ENCODE measurements around the gene HMOX2. TPM values are rescaled to one million over a fixed set of nuclear protein-coding genes. Genes with fewer than 3 reads are reported as not detected.

Gene HMOX2
- total and polyA plus RNA-seq, 2 of the 13 experiments (the other 11 are each of a cell fraction or from before 2014, with no cell fraction given) = 60.3 to 70.4 TPM

DNA sequence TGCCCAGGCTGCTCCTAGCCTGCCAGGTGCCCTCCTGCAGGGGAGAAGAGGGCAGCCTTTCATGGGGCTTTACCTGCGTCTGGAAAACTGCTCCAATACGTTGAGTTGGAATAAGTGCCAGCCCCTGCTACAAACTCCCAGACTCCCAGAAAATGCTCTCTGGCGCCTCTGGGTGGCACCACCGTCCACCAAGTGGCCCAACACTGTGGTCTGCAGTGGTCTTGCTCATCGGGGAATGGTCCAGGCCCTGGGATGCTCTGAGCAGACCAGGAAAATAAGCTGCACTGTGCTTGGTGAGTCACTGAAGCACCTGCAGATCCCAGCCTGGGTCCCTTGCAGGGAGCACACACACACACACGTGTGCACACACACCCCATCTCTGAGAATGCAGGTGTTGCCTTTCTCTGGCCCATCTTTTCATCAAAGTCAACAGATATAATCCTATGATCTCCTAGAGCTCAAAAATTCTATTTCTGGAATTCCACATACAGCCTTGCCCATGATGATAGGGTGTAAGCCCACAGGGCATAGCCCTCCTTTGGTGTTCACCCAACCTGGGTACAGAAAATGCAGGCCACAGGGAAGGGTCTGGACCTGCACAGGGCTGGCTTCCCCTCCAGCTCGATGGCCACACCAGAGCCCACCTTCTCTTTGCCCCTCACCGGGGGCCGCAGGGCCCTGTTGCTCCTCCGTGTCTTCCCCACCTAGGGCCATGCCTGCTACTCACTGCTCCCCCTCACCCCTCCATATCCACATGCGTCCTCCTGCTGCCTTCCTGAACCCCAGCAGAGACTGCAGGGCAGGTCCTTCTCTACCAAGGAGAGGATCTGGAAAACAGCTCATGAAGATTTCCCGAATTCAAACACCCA, 41.8 kb downstream of the HMOX2 start:
- H3K9ac ChIP-seq (ENCODE audit: insufficient read depth, low read depth, low read length) = no peak overlapping the region
- ChIA-PET CTCF (ENCODE audit: low intra/inter-chr PET ratio, low total read pairs) (interaction anchor here (1.4 to 1.8 kb wide), 2 partner anchors 31 to 67 kb away, joined by 8 to 9 read pairs; no protein-coding TSS in a partner anchor), POLR2A (interaction anchor here (1.0 to 1.2 kb wide), 3 partner anchors 11 to 21 kb away, joined by 3 to 6 read pairs (median 4); partner anchors contain the start of gene CDIP1)
- ATAC-seq = peak; percentile 74
- no peaks in the 10 kb centered on the region for H3K27me3 ChIP-seq (ENCODE audit: control insufficient read depth in 1 of 2, insufficient read depth in 2 of 2, low read length in 2 of 2)
- H4K20me1 ChIP-seq (ENCODE audit: insufficient read depth, low read length) = peaks cover 28% of the 10 kb centered on the region
- no peak overlapping the region for H3K4me3 ChIP-seq (replicated peaks in 1 of 3; ENCODE audit: insufficient read depth in 1 of 3, low read depth in 2 of 3, low read length in 3 of 3)
- in situ Hi-C loops (cut with HindIII; ENCODE audit: extremely low pct_ligation_motif_present, low pct_unique_long_range_greater_than_20kb) = loop anchor here (10.0 to 25.0 kb wide), 2 partner anchors 67 to 444 kb away; partner anchors contain the start of gene SEC14L5
- no peak overlapping the region for H2AFZ ChIP-seq (ENCODE audit: low read length)
- no peak overlapping the region for H3K27ac ChIP-seq (ENCODE audit: extremely low read length, insufficient read depth, low read length)
- intact Hi-C loops (cut with micrococcal nuclease; ENCODE audit: unreplicated experiment) = loop anchor here (1.0 kb wide), 1 partner anchor 67 kb away; no protein-coding TSS in a partner anchor
- no peaks in the 10 kb centered on the region for H3K9me3 ChIP-seq (ENCODE audit: low read length)
- peaks cover 16 to 33% of the 10 kb centered on the region in 2 experiments; a peak in 4 of 5 replicates for H3K36me3 ChIP-seq (replicated peaks in 1 of 2; ENCODE audit: control insufficient read depth in 1 of 2, insufficient read depth in 2 of 2, low read length in 2 of 2)
- peak; percentile 4 for FAIRE-seq
- 82% methylated on average over 11 of the region's 12 CpGs for WGBS (ENCODE audit: low lambda C conversion rate)
- H3K4me2 ChIP-seq (ENCODE audit: low read depth, low read length) = no peak overlapping the region
- H3K4me1 ChIP-seq (ENCODE audit: insufficient read depth, low read length) = peaks cover 15% of the 10 kb centered on the region; the same call in 1 of the 2 replicates
- BruUV-seq (replicated peaks) = no TSS peak
- DNase-seq (ENCODE audit: low spot score) = peak; percentile 34
- peaks cover 68% of the 10 kb centered on the region for H3K79me2 ChIP-seq (ENCODE audit: insufficient read depth, low read length)
- TF ChIP-seq TEAD3 (CRISPR knock-in tag; optimal IDR thresholded peaks at IDR 0.05; ENCODE audit: borderline replicate concordance) (peak; percentile 26), STAG1 (CRISPR knock-in tag; IDR thresholded peaks at IDR 0.05) (peak; percentile 80), ADNP (CRISPR knock-in tag; IDR thresholded peaks at IDR 0.05) (no peak)
- TF ChIP-seq, protein P1, sequence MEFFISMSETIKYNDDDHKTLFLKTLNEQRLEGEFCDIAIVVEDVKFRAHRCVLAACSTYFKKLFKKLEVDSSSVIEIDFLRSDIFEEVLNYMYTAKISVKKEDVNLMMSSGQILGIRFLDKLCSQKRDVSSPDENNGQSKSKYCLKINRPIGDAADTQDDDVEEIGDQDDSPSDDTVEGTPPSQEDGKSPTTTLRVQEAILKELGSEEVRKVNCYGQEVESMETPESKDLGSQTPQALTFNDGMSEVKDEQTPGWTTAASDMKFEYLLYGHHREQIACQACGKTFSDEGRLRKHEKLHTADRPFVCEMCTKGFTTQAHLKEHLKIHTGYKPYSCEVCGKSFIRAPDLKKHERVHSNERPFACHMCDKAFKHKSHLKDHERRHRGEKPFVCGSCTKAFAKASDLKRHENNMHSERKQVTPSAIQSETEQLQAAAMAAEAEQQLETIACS (CRISPR knock-in tag; IDR thresholded peaks at IDR 0.05) = no peak
- TF ChIP-seq, protein P2, sequence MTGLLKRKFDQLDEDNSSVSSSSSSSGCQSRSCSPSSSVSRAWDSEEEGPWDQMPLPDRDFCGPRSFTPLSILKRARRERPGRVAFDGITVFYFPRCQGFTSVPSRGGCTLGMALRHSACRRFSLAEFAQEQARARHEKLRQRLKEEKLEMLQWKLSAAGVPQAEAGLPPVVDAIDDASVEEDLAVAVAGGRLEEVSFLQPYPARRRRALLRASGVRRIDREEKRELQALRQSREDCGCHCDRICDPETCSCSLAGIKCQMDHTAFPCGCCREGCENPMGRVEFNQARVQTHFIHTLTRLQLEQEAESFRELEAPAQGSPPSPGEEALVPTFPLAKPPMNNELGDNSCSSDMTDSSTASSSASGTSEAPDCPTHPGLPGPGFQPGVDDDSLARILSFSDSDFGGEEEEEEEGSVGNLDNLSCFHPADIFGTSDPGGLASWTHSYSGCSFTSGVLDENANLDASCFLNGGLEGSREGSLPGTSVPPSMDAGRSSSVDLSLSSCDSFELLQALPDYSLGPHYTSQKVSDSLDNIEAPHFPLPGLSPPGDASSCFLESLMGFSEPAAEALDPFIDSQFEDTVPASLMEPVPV (CRISPR knock-in tag; IDR thresholded peaks at IDR 0.05) = no peak
- TF ChIP-seq, protein P3, sequence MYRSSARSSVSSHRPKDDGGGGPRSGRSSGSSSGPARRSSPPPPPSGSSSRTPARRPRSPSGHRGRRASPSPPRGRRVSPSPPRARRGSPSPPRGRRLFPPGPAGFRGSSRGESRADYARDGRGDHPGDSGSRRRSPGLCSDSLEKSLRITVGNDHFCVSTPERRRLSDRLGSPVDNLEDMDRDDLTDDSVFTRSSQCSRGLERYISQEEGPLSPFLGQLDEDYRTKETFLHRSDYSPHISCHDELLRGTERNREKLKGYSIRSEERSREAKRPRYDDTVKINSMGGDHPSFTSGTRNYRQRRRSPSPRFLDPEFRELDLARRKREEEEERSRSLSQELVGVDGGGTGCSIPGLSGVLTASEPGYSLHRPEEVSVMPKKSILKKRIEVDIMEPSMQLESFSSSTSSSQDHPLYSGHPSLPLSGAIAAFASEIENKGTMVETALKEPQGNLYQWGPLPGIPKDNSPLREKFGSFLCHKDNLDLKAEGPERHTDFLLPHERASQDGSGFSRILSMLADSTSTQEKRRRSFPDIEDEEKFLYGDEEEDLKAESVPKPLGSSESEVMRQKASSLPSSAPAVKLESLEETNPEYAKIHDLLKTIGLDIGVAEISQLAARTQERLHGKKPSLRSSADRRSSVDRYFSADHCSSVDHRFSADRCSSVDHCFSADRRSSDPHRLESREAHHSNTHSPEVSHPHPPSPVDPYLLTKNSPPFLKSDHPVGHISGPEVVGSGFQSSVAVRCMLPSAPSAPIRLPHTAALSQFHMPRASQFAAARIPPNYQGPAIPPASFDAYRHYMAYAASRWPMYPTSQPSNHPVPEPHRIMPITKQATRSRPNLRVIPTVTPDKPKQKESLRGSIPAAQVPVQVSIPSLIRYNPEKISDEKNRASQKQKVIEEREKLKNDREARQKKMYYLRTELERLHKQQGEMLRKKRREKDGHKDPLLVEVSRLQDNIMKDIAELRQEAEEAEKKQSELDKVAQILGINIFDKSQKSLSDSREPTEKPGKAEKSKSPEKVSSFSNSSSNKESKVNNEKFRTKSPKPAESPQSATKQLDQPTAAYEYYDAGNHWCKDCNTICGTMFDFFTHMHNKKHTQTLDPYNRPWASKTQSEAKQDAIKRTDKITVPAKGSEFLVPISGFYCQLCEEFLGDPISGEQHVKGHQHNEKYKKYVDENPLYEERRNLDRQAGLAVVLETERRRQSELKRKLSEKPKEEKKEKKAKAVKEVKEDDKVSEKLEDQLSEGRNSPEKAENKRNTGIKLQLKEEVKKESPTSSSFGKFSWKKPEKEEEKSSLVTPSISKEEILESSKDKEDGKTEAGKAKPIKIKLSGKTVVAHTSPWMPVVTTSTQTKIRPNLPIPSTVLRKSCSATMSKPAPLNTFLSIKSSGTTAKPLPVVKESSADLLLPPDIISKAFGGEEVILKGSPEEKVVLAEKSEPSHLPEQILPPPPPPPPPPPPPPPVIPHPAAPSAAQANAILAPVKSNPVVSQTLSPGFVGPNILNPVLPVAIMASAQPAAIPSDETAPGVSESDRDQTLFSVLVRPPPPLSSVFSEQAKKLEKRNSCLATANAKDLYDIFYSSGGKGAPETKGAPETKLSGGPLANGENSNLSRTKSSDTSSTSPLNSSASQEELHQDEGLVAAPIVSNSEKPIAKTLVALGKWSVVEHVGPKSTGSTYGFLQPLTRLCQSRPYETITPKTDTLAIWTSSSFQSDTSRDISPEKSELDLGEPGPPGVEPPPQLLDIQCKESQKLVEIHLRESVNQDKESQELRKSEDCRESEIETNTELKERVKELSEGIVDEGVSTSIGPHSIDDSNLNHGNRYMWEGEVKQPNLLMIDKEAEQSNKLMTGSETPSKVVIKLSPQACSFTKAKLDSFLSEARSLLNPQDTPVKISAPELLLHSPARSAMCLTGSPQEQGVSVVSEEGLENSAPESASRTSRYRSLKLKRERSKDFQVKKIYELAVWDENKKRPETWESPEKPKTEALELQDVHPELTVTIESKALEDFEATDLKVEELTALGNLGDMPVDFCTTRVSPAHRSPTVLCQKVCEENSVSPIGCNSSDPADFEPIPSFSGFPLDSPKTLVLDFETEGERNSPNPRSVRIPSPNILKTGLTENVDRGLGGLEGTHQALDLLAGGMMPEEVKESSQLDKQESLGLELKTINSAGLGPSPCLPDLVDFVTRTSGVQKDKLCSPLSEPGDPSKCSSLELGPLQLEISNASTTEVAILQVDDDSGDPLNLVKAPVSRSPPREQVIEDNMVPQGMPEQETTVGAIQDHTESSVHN (CRISPR knock-in tag; IDR thresholded peaks at IDR 0.05) = no peak
- TF ChIP-seq, protein P4, sequence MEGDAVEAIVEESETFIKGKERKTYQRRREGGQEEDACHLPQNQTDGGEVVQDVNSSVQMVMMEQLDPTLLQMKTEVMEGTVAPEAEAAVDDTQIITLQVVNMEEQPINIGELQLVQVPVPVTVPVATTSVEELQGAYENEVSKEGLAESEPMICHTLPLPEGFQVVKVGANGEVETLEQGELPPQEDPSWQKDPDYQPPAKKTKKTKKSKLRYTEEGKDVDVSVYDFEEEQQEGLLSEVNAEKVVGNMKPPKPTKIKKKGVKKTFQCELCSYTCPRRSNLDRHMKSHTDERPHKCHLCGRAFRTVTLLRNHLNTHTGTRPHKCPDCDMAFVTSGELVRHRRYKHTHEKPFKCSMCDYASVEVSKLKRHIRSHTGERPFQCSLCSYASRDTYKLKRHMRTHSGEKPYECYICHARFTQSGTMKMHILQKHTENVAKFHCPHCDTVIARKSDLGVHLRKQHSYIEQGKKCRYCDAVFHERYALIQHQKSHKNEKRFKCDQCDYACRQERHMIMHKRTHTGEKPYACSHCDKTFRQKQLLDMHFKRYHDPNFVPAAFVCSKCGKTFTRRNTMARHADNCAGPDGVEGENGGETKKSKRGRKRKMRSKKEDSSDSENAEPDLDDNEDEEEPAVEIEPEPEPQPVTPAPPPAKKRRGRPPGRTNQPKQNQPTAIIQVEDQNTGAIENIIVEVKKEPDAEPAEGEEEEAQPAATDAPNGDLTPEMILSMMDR (CRISPR knock-in tag; IDR thresholded peaks at IDR 0.05) = peak; percentile 81
